OCI-LY1 (cell line): ENCODE measurements around the gene IGF2R.

Experiments
- H2AFZ ChIP-seq: fragments of 200-600 bp; sonication (generic), shearing (Covaris generic); 2 replicates; pipeline ENCODE4 v1.6.0; 2014; ENCODE audit warnings: antibody characterized with exemption, mild to moderate bottlenecking, low read length
- H3F3A ChIP-seq: fragments of 200-600 bp; sonication (generic), shearing (Covaris generic); 2 replicates; pipeline ENCODE4 v1.6.0; 2014; ENCODE audit warnings: mild to moderate bottlenecking, antibody characterized with exemption, low read length, moderate library complexity; ENCODE audit not compliant: insufficient read depth
- H3K27ac ChIP-seq: fragments of 200-600 bp; sonication (generic); 2 replicates; pipeline ENCODE4 v1.5.1; 2014; ENCODE audit warnings: low read length, mixed run types, mild to moderate bottlenecking, low read depth; ENCODE audit not compliant: poor library complexity, severe bottlenecking
- H3K27me3 ChIP-seq: fragments of 200-600 bp; sonication (generic); 2 replicates; pipeline ENCODE4 v1.6.0; 2014; ENCODE audit warnings: antibody characterized with exemption, mild to moderate bottlenecking, low read length, moderate library complexity; ENCODE audit not compliant: insufficient read depth
- H3K36me3 ChIP-seq: fragments of 200-600 bp; sonication (generic); 2 replicates; pipeline ENCODE4 v1.6.1; 2014; ENCODE audit warnings: mild to moderate bottlenecking, antibody characterized with exemption, low read length, moderate library complexity, mixed read lengths; ENCODE audit not compliant: insufficient read depth
- H3K4me1 ChIP-seq: fragments of 200-600 bp; sonication (generic); 2 replicates; pipeline ENCODE4 v1.5.1; 2014; ENCODE audit warnings: mild to moderate bottlenecking, low read length, moderate library complexity; ENCODE audit not compliant: insufficient read depth, severe bottlenecking
- H3K4me2 ChIP-seq: fragments of 200-600 bp; sonication (generic), shearing (Covaris generic); 2 replicates; pipeline ENCODE4 v1.6.1; 2014; ENCODE audit warnings: low read length
- H3K4me3 ChIP-seq: fragments of 200-600 bp; sonication (generic); 2 replicates; pipeline ENCODE4 v1.5.1; 2014; ENCODE audit warnings: low read length, low read depth, mild to moderate bottlenecking, mixed read lengths; ENCODE audit not compliant: poor library complexity, severe bottlenecking
- H3K79me2 ChIP-seq: fragments of 200-600 bp; shearing (Covaris generic); 2 replicates; pipeline ENCODE4 v1.6.1; 2016; ENCODE audit warnings: mixed run types, low read length, mixed read lengths; ENCODE audit not compliant: insufficient read depth
- H3K9ac ChIP-seq: fragments of 200-600 bp; sonication (generic), shearing (Covaris generic); 2 replicates; pipeline ENCODE4 v1.6.1; 2014; ENCODE audit warnings: mild to moderate bottlenecking, low read length, mixed read lengths
- H3K9me2 ChIP-seq: fragments of 200-600 bp; sonication (generic), shearing (Covaris generic); 2 replicates; pipeline ENCODE4 v1.6.1; 2014; ENCODE audit warnings: low read depth, mild to moderate bottlenecking, low read length, mixed read lengths
- H3K9me3 ChIP-seq: fragments of 200-600 bp; shearing (Covaris generic); 2 replicates; pipeline ENCODE4 v1.6.1; 2014; ENCODE audit warnings: low read length, mixed read lengths
- H4K20me1 ChIP-seq: fragments of 200-600 bp; sonication (generic), shearing (Covaris generic); 2 replicates; pipeline ENCODE4 v1.6.0; 2016; ENCODE audit warnings: mild to moderate bottlenecking, low read length; ENCODE audit not compliant: insufficient read depth
- CTCF ChIP-seq: fragments of 200-600 bp; sonication (generic), shearing (Covaris generic); IDR thresholded peaks from 2 replicates; pipeline ENCODE4 v1.5.1; 2017; ENCODE audit warnings: mild to moderate bottlenecking, antibody characterized with exemption, low read length, moderate library complexity, mixed read lengths
- EZH2 ChIP-seq: fragments of 200-600 bp; sonication (generic), shearing (Covaris generic); IDR thresholded peaks from 2 replicates; pipeline ENCODE4 v1.8.0; 2017; ENCODE audit warnings: borderline replicate concordance, mixed run types, mild to moderate bottlenecking, antibody characterized with exemption, low read length, moderate library complexity, mixed read lengths

IGF2R gene

DNA sequence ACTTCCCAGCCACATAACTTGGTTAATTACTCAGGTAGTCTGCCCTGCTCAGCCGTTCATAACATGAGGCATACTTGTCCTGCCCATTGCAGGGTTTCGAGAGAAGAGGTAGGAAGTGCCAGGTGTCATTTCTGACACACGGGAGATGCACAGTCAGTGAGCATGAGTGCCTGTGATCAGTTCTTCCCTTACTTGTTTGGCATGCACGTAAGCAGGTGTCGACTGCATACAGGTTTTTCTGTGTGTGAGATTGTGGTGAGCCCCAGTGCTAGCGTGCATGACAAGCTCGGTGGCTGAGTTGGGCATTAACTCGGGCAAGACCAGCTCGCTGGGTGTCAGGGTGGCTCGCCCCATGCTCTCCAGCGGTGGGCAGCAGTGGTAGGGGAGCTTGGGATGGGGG is 101.5 kb downstream of the IGF2R start:
- Histone ChIP-seq H3K79me2 (no peaks in the 10 kb centered on the region), H2AFZ (no peak overlapping the region), H3K4me2 (no peak overlapping the region), H3K9ac (no peak overlapping the region), H3F3A (no peaks in the 10 kb centered on the region), H3K4me1 (peaks cover 11% of the 10 kb centered on the region), H3K9me3 (no peaks in the 10 kb centered on the region), H3K4me3 (no peak overlapping the region), H3K27ac (no peak overlapping the region), H3K27me3 (no peaks in the 10 kb centered on the region), H3K36me3 (peaks cover 71% of the 10 kb centered on the region), H4K20me1 (no peaks in the 10 kb centered on the region), H3K9me2 (no peaks in the 10 kb centered on the region)
- TF ChIP-seq CTCF (no peak), EZH2 (no peak)

GRCh38 chr6:160070831-160071230 is 101.9 kb downstream of the IGF2R start:
- Histone ChIP-seq H3K4me1 (peaks cover 11% of the 10 kb centered on the region), H3K27me3 (no peaks in the 10 kb centered on the region), H4K20me1 (no peaks in the 10 kb centered on the region), H3K4me3 (no peak overlapping the region), H3K9ac (no peak overlapping the region), H3K4me2 (no peak overlapping the region), H3F3A (no peaks in the 10 kb centered on the region), H3K9me3 (no peaks in the 10 kb centered on the region), H3K36me3 (peaks cover 75% of the 10 kb centered on the region), H3K27ac (no peak overlapping the region), H3K9me2 (no peaks in the 10 kb centered on the region), H3K79me2 (no peaks in the 10 kb centered on the region), H2AFZ (no peak overlapping the region)
- TF ChIP-seq CTCF, result no peak
- TF ChIP-seq EZH2, result no peak

GRCh38 chr6:160071805-160072690 is 103.2 kb downstream of the IGF2R start:
- H2AFZ ChIP-seq, result no peak overlapping the region
- H3K79me2 ChIP-seq, result no peaks in the 10 kb centered on the region
- no peaks in the 10 kb centered on the region for H3K9me3 ChIP-seq
- H3K4me1 ChIP-seq, result peaks cover 11% of the 10 kb centered on the region
- H3K4me3 ChIP-seq, result no peak overlapping the region
- H3K27me3 ChIP-seq, result no peaks in the 10 kb centered on the region
- H3K36me3 ChIP-seq, result peaks cover 70% of the 10 kb centered on the region
- H3K4me2 ChIP-seq, result no peak overlapping the region
- H3K9ac ChIP-seq, result no peak overlapping the region
- H3F3A ChIP-seq, result no peaks in the 10 kb centered on the region
- H3K9me2 ChIP-seq, result no peaks in the 10 kb centered on the region
- H3K27ac ChIP-seq, result no peak overlapping the region
- H4K20me1 ChIP-seq, result no peaks in the 10 kb centered on the region
- no peak for TF ChIP-seq EZH2
- peak; percentile 34; the same call in 1 of the 2 replicates for TF ChIP-seq CTCF
